Tibial artery (tissue), 4 donors: Measurements from ENCODE around the gene CACNA1B.
A peak's percentile ranks its signal among the peaks of the same experiment; 100 is the strongest.

ENCODE experiments used
- DNase-seq, 2 donors: peaks; one replicate each; pipeline ENCODE4 v3.0.0-alpha.2; 2019
- H3K27ac ChIP-seq, 2 donors: fragments of 200-600 bp; sonication (generic) in 1 of 2; 1 replicate in 1 of 2; 2 replicates in 1 of 2; pipeline ENCODE4 v1.5.1; 2018 to 2019; ENCODE audit warnings: mild to moderate bottlenecking in 1 of 2
- H3K27me3 ChIP-seq, 2 donors: fragments of 200-600 bp; sonication (generic) in 1 of 2; one replicate each; pipeline versions ENCODE4 v1.5.1 to v1.6.0; 2016 to 2019
- H3K36me3 ChIP-seq, 3 donors: fragments of 200-600 bp; sonication (generic) in 2 of 3; one replicate each; pipeline ENCODE4 v1.5.1; 2016 to 2019; ENCODE audit warnings: mild to moderate bottlenecking in 2 of 3
- H3K4me1 ChIP-seq, 4 donors: fragments of 200-600 bp; sonication (generic) in 2 of 4; 1 replicate in 3 of 4; 2 replicates in 1 of 4; pipeline ENCODE4 v1.5.1; 2016 to 2019
- H3K4me3 ChIP-seq, 2 donors: fragments of 200-600 bp; sonication (generic) in 1 of 2; 1 replicate in 1 of 2; 2 replicates in 1 of 2; pipeline ENCODE4 v1.5.1; 2018 to 2019; ENCODE audit warnings: mild to moderate bottlenecking in 2 of 2
- H3K9me3 ChIP-seq, 3 donors: fragments of 200-600 bp; sonication (generic) in 1 of 3; one replicate each; pipeline ENCODE4 v1.5.1; 2016 to 2019
- intact Hi-C: fragments of 100-400 bp; cut with DNase I; formaldehyde crosslinking; loops from one replicate; pipeline ENCODE4 v1.15.0; 2023; ENCODE audit warnings: low total_unique reads
- TF ChIP-seq, protein P1 (sequence below), 2 experiments: fragments of 200-600 bp in 1 of 2; fragments of 450-650 bp in 1 of 2; IDR thresholded peaks; one replicate each; pipeline ENCODE4 v1.5.1; 2017 to 2019; ENCODE audit warnings: antibody characterized with exemption in 2 of 2, mild to moderate bottlenecking in 1 of 2, moderate library complexity in 1 of 2

The CACNA1B gene

DNA sequence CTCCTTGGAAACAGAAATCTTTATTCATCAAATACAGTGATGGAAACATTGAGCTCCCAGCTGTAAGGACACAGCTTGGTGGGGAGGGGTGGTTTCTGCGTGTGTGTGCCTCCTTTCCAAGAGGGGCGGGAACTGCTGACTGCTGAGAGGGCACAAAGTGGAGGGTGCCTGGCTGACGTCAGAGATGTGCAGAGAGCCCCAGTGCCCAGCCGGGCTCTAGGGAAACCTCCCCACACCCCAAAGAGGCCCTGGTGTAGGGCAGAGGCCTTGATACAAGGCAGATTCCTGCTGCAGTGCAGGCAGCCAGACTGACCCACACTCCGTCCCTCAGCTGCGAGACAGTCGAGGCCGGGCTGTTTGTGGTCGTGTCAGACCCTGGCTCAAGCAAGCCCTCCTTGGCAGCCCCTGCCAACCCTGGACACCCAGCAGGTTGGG, 191.0 kb downstream of the CACNA1B start:
- Histone ChIP-seq H3K4me3 (no peak overlapping the region), H3K9me3 (no peaks in the 10 kb centered on the region), H3K36me3 (no peaks in the 10 kb centered on the region), H3K27me3 (peaks cover 0 to 19% of the 10 kb centered on the region in 2 donors), H3K4me1 (no peaks in the 10 kb centered on the region), H3K27ac (no peak overlapping the region)
- TF ChIP-seq, protein P1, sequence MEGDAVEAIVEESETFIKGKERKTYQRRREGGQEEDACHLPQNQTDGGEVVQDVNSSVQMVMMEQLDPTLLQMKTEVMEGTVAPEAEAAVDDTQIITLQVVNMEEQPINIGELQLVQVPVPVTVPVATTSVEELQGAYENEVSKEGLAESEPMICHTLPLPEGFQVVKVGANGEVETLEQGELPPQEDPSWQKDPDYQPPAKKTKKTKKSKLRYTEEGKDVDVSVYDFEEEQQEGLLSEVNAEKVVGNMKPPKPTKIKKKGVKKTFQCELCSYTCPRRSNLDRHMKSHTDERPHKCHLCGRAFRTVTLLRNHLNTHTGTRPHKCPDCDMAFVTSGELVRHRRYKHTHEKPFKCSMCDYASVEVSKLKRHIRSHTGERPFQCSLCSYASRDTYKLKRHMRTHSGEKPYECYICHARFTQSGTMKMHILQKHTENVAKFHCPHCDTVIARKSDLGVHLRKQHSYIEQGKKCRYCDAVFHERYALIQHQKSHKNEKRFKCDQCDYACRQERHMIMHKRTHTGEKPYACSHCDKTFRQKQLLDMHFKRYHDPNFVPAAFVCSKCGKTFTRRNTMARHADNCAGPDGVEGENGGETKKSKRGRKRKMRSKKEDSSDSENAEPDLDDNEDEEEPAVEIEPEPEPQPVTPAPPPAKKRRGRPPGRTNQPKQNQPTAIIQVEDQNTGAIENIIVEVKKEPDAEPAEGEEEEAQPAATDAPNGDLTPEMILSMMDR (IDR thresholded peaks at IDR 0.05), result no peak
- peak in 1 of 2 donors; percentile 57 for DNase-seq
- intact Hi-C loops, result no loop called here

DNA sequence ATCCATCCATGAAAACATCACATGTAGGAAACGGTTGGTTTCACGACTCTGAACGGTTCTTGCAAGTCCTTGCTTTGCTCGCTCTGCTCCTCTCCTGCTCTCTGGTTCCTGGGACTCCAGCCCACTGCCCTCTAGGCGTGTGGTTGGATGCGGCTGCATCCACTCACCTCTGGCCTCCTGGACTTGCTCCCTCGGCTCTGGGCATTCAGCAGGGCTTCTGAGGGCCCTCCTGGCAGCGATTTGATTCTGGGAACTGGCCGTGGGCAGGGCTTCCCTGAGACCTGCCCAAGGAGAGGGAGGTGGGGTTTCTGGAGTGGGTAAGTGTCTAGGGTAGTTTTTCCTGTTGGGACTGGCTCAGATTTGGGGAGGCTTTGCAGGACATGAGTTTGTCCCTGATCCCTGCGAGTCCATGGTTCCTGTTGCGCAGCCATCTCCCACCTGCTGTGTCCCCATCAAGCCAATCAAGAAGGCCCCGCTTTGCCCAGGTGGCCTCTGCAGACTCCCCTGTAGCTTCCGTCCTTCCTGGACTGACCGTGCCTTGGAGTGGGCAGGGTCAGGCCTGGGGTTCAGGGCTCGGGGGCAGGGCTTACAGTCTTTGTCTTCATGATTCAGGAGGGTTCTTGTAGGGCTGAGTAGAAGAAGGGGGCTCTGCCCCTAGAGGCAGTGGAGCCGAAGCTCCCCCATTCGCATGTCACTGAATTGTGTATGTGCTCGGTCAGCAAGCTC, 192.3 kb downstream of the CACNA1B start:
- peaks cover 0 to 15% of the 10 kb centered on the region in 2 donors for H3K27me3 ChIP-seq
- DNase-seq, result peak in 1 of 2 donors; percentile 44
- H3K4me1 ChIP-seq, result no peaks in the 10 kb centered on the region
- no peaks in the 10 kb centered on the region for H3K36me3 ChIP-seq
- no peak overlapping the region for H3K27ac ChIP-seq
- no peaks in the 10 kb centered on the region for H3K9me3 ChIP-seq
- intact Hi-C loops, result no loop called here
- no peak overlapping the region for H3K4me3 ChIP-seq
- TF ChIP-seq, protein P1 (IDR thresholded peaks at IDR 0.05), result no peak

DNA sequence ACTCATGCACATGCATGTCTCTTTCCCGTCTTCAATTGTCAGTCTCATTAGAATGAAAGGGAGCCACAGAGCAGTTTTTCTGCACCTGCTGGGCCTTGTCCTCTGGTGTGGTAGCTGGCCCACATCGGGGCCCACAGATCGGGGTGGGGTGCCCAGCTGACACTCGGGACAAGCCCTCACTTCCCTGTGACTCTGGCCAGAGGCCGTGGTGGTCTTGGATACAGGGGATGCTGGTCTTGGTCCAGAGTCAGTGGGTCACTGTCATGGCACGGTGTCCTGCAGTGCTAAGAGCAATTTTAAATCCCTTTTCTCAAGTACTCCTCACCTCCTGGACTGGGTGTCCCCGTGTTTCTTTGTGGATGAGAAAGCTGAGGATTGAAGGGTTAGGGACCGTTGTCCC, 193.2 kb downstream of the CACNA1B start:
- Histone ChIP-seq H3K27me3 (peaks cover 0 to 10% of the 10 kb centered on the region in 2 donors), H3K4me1 (no peaks in the 10 kb centered on the region), H3K36me3 (no peaks in the 10 kb centered on the region), H3K9me3 (no peaks in the 10 kb centered on the region), H3K27ac (no peak overlapping the region), H3K4me3 (no peak overlapping the region)
- intact Hi-C loops, result no loop called here
- TF ChIP-seq, protein P1 (IDR thresholded peaks at IDR 0.05), result no peak
- peak in 1 of 2 donors; percentile 35 for DNase-seq

DNA sequence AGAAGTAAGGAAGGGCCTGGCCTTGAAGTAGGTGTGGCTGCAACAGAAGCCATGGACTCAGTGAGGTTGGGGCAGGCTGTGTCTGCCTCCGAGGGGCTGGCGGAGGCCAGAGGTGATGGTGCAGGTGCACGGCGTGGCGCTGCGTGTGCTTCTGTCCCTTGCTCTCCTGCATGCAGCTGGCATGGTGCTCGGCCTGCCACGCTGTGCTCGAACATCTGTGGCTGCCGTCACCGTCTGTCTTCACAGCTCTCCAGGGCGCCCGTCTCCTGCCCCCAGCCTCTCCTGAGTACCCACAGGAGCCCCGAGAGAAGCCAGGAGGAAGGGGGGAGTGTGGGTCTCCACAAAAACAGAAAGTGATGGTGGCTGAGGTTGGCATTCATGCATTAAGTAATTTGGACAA, 193.7 kb downstream of the CACNA1B start:
- Histone ChIP-seq H3K27me3 (peaks cover 0 to 10% of the 10 kb centered on the region in 2 donors), H3K4me1 (no peaks in the 10 kb centered on the region), H3K27ac (no peak overlapping the region), H3K36me3 (no peaks in the 10 kb centered on the region), H3K9me3 (no peaks in the 10 kb centered on the region), H3K4me3 (no peak overlapping the region)
- TF ChIP-seq, protein P1 (IDR thresholded peaks at IDR 0.05), result no peak
- DNase-seq, result no peak
- intact Hi-C loops, result no loop called here

DNA sequence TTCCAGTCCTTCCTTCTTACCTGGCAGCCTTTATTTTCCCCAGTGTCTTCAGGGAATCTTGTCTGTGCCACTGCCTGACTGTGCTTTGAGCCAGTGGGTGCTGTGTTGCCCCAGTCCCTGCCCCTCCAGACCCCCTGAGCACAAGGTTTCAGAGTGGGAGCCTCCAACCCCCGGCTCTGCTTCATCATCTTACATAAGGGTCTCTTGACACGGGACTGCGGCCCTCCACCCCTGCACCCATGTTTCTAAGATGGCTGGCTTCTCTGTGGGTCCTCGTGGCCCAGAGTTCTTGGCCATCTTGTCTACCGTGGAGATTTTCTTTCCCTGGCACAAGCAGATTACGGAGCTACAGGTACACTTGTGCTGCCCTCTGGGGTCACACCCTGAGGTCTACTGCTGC, 194.1 kb downstream of the CACNA1B start:
- no peak overlapping the region for H3K27ac ChIP-seq
- no peaks in the 10 kb centered on the region for H3K9me3 ChIP-seq
- H3K27me3 ChIP-seq, result peaks cover 0 to 10% of the 10 kb centered on the region in 2 donors
- no peaks in the 10 kb centered on the region for H3K4me1 ChIP-seq
- intact Hi-C loops, result no loop called here
- TF ChIP-seq, protein P1 (IDR thresholded peaks at IDR 0.05), result no peak
- DNase-seq, result peak in 1 of 2 donors; percentile 55
- no peaks in the 10 kb centered on the region for H3K36me3 ChIP-seq
- H3K4me3 ChIP-seq, result no peak overlapping the region
